GM21723 (cell line): ENCODE measurements around the gene CCDC148.
"Not testable (repeated sequence)": the region's sequence is repeated elsewhere in the genome, so short reads cannot be mapped to it uniquely, and the experiment has no call there.

ENCODE experiments used
- ATAC-seq: cut with Tn5 transposase; IDR thresholded peaks from one replicate; pipeline ENCODE4 v1.9.1; 2021; ENCODE audit warnings: mild to moderate bottlenecking, moderate library complexity; ENCODE audit not compliant: unreplicated experiment

The CCDC148 gene

GRCh38 chr2:158443606-158444005 lies 12.9 kb downstream of the CCDC148 start:
- no peak for ATAC-seq

- not testable (repeated sequence) for ATAC-seq
These were observed 17.5 kb downstream of the CCDC148 start for GRCh38 chr2:158439062-158439461.

- not testable (repeated sequence) for ATAC-seq
These were observed 22.8 kb downstream of the CCDC148 start for GRCh38 chr2:158433716-158434115.

GRCh38 chr2:158432117-158432516 lies 24.4 kb downstream of the CCDC148 start:
- ATAC-seq: no peak

GRCh38 chr2:158414538-158414937 lies 42.0 kb downstream of the CCDC148 start:
- ATAC-seq: no peak

GRCh38 chr2:158413581-158413980 lies 43.0 kb downstream of the CCDC148 start:
- no peak for ATAC-seq

- no peak for ATAC-seq
These were observed 44.3 kb downstream of the CCDC148 start for GRCh38 chr2:158412206-158412605.

- no peak for ATAC-seq
These were observed 44.8 kb downstream of the CCDC148 start for GRCh38 chr2:158411748-158412147.

GRCh38 chr2:158410132-158410531 lies 46.4 kb downstream of the CCDC148 start:
- ATAC-seq: no peak

GRCh38 chr2:158407031-158407430 lies 49.5 kb downstream of the CCDC148 start:
- no peak for ATAC-seq

- ATAC-seq: no peak
These were observed 51.2 kb downstream of the CCDC148 start for GRCh38 chr2:158405341-158405740.

- ATAC-seq: no peak
These were observed 53.3 kb downstream of the CCDC148 start for GRCh38 chr2:158403237-158403636.

GRCh38 chr2:158402665-158403064 lies 53.9 kb downstream of the CCDC148 start:
- ATAC-seq: no peak

- ATAC-seq: no peak
These were observed 61.4 kb downstream of the CCDC148 start for GRCh38 chr2:158395166-158395565.

GRCh38 chr2:158394453-158394852 lies 62.1 kb downstream of the CCDC148 start:
- ATAC-seq: no peak

GRCh38 chr2:158393886-158394285 lies 62.7 kb downstream of the CCDC148 start:
- no peak for ATAC-seq

GRCh38 chr2:158392687-158393086 lies 63.9 kb downstream of the CCDC148 start:
- no peak for ATAC-seq

GRCh38 chr2:158391876-158392275 lies 64.7 kb downstream of the CCDC148 start:
- no peak for ATAC-seq

- no peak for ATAC-seq
These were observed 65.2 kb downstream of the CCDC148 start for GRCh38 chr2:158391361-158391760.

GRCh38 chr2:158388159-158388558 lies 68.4 kb downstream of the CCDC148 start:
- ATAC-seq: no peak

- ATAC-seq: no peak
These were observed 70.9 kb downstream of the CCDC148 start for GRCh38 chr2:158385646-158386045.

- ATAC-seq: no peak
These were observed 74.6 kb downstream of the CCDC148 start for GRCh38 chr2:158381978-158382377.

GRCh38 chr2:158381205-158381604 lies 75.3 kb downstream of the CCDC148 start:
- ATAC-seq: no peak

GRCh38 chr2:158380746-158381145 lies 75.8 kb downstream of the CCDC148 start:
- no peak for ATAC-seq
